GM19238 (cell line): ENCODE measurements around the gene SKI.

Experiments used
- DNase-seq: peaks from one replicate; pipeline ENCODE4 v3.0.0; 2011; ENCODE audit warnings: low spot score; ENCODE audit not compliant: insufficient read length

Gene SKI

GRCh38 chr1:2194319-2194897 lies 33.7 kb upstream of the SKI start, which contains the start of gene FAAP20:
TSS of gene FAAP20 (minus strand) at chr1:2194772. CDS start at chr1:2194749, 23 bp downstream.
- peak; percentile 88 for DNase-seq

DNA sequence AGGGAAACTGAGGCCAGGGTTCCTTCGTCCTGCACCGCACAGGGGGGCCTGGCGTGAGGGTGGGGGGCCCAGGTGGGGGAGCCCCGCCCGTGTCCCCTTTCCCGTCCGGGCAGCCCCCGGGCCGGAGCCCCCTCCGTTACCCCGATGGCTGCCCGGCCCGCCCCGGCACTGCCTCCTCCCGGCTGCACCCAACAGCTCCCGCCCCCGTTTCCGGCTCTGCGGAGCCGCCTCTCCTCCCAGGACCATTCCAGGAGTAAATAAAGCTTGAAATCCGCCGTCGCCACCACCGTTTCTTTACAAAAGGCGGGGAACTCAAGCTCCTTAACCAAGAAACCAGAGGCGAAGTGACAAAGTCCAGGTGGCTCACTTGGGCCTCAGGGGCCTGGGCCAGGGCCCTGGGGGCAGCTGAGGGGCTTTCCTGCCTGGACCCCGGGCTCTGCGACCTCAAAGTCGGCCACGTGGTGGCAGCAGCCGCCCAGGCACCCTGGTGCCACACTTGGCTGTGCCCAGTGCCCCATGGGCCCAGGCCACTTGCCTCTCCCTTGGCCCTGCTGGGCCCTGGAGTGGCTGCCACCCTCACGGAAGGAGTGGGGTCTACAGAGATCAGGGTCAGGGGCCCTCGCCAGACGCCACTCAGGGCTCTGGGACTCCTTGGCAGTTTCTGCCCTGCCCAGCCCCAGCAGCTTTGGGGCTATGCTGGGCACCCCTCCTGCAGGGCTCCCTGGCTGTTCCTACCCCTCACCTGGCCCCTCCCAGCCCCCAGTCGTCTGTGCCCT lies 33.0 kb upstream of the SKI start:
- peak; percentile 96 for DNase-seq

DNA sequence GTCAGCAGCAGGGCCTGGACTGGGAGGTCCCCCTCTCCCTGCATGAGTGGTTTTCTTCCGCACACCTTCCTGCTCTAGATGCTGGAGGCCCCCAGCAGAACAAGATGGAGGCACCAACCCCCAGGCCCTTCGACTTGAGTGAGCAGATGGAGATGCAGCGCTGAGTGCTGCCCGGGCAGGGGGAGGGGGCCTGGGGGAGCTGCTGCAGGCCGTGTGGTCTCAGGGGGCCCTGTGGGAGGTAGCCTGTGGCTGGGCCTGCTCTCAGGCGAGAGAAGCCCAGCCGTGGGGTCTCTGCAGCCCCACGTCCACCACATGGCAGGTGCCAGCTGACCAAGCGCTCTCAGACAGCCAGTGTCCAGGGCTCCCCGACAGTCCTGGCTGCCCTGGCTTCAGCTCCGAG lies 32.3 kb upstream of the SKI start:
- DNase-seq, result no peak

GRCh38 chr1:2196901-2197638 lies 31.0 kb upstream of the SKI start:
- DNase-seq, result no peak

DNA sequence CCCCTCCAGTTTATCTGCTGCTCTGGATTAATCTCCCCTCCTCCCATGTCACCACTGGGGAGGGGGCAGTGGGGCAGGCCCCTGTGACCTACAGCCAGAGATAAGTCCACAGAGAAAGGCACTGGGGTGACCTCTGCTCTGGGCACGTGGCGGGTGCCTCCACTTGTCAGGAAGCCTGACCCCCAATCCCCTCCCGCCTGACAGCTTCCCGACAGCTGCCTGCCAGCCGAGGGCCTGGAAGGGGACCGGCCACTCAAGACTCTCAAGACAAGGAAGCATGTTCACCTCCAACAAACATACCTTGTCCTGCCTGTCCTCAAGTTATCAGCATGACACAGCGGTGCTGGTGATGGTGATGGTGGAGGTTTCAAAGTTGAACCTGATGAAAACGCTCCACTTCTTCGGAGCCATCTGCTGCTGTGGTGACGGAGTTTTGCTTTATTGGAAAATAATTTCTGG lies 30.4 kb upstream of the SKI start:
- no peak for DNase-seq

DNA sequence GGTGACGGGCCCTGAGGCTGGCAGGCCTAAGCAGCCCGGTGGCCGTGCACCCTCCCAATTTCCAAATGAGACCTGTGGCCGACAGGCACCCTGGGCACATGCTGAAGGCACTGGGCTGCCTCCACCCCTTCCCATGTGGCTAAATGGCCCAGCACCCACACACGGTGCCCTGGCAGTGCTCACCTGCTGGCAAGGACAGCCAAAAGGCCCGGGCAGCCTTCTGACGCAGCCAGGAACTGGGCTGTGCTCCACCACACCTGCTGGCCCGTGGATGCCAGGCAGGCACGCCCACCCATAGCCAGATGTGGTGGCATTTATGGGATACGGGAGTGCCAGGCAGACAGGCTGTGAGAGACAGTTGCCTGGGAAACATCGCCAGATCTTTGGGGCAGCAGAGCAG lies 29.5 kb upstream of the SKI start:
- no peak for DNase-seq

DNA sequence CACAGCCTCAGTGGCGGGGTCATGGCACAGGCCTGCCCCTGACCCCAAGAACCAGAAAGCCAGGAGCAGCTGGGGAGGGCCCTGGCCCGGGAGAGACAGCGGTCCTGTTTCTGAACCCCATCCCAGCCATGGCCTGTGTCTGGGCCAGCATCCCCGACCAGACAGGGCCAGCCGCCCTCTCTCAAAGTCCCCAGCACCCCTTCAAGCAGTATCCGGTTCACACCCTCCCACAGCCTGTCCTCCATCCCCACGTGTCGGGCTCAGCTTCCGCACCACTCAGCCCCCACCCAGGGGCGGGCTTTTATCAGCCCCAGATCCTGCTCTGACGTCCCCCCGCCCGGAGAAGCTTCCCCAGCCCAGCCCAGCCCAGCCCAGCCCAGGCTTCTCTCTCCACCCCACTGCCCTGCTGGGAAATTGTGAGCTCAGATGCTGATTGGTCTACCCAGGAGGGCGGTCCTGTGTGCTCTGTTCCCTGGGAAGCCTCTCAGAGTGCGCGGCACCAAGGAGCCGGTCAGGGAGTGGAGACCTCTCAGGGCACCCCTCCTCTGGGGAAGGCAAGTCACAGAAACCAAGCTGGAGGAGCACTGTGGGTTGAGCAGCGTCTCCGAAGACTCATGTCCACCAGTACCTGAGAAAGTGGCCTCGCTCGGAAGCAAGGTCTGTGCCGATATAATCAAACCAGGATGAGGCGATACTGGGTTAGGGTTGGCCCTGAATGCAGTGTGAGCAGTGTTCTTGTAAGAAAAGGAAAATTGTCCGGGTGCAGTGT lies 28.9 kb upstream of the SKI start:
- peak; percentile 88 for DNase-seq

GRCh38 chr1:2200308-2200943 lies 27.7 kb upstream of the SKI start:
- DNase-seq, result no peak

- DNase-seq, result no peak
Observed at GRCh38 chr1:2201062-2201461, 27.1 kb upstream of the SKI start.

DNA sequence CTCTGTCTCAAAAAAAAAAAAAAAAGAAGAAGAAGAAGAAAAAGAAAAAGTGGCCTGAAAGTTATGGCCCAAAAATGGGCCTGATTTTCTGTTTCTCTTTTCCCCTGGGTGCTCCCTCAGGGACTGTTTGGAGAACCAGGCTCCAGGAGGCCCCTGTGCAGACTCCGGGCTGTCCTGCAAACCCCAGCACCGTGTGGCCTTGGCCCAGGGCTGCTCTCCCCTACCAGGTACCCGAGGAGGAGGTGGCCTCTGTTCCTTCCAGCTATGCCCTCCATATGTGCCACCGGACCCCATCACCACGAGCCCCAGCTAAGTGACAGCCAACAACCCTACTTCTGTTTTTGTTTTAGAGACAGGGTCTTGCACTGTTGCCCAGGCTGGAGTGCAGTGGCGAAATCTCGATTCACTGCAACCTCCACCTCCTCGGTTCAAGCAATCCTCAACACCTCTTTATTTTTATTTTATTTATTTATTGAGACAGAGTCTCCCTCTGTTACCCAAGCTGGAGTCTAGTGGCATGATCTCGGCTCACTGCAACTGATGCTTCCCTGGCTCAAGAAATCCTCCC lies 26.0 kb upstream of the SKI start:
- DNase-seq, result no peak

DNA sequence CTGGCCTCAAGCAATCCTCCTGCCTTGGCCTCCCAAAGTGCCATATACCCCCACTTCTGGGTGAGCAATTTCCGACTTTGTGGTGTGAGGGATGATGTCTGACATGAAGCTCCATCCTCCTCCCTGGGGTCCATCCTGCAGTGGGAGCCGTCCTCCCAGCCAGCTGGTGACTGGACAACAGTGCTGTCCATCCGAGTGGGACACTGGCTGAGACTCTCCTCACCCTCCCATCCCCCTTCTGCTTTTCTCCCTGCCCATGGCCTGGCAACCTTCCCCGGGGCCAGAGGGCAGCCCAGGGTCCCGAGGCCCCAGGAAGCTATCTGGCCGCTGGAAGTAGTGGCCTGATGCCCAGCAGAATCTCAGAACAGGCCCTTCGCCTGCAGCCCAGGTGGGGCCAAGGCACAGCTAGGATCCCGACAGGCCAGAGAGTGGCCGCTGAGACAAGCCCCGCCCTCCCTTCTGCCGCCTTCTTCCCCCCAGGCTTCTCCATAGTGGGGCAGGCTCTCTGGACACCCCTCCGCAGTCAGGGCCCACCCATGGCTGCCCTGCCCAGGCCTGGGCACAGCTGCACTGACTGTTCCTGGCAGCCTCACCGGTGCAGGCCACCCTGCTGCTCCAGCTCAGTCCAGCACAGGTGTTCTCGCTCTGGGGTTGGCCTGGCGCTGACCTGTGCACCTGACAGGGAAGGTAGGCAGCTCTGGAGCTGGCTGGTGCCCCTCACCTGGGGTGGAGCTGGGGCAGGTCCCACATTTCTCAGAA lies 25.1 kb upstream of the SKI start:
- no peak for DNase-seq

DNA sequence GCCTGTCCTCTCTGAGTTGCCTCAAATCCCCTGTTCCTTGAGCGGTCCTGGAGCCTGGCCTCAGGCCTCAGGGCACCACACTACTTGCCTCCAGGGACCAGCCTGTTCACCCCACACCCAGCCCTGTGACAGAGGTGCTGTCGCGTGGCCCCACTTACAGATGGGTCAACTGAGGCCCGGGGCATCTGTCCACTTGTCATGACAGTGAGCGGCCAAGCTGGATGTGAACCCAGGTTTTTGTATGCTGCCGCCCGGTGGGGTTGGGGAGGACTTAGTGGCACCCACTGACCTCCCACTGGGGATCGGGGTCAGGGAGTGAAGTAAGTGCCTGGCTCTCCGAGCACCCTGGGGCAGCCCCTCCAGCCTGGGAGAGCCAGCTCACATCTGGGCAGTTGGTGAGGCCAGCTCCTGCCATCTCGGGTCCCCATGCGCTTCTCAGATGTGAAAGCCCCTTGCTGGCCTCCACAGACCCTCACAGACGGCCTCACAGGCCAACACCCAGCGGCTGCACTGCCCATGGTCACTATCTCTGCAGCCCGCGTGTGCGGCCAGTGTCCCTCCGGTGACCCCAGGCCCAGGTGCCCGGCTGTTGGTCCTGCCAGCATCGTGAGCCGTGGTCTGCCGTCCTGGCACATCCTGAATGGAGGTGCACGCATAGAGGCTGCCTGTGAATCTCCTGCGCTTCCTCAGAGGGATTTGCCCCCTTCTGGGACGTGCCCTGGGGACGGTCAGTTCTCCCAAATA lies 24.3 kb upstream of the SKI start:
- no peak for DNase-seq

- DNase-seq, result peak; percentile 95
Observed at GRCh38 chr1:2204415-2205190, 23.5 kb upstream of the SKI start.

DNA sequence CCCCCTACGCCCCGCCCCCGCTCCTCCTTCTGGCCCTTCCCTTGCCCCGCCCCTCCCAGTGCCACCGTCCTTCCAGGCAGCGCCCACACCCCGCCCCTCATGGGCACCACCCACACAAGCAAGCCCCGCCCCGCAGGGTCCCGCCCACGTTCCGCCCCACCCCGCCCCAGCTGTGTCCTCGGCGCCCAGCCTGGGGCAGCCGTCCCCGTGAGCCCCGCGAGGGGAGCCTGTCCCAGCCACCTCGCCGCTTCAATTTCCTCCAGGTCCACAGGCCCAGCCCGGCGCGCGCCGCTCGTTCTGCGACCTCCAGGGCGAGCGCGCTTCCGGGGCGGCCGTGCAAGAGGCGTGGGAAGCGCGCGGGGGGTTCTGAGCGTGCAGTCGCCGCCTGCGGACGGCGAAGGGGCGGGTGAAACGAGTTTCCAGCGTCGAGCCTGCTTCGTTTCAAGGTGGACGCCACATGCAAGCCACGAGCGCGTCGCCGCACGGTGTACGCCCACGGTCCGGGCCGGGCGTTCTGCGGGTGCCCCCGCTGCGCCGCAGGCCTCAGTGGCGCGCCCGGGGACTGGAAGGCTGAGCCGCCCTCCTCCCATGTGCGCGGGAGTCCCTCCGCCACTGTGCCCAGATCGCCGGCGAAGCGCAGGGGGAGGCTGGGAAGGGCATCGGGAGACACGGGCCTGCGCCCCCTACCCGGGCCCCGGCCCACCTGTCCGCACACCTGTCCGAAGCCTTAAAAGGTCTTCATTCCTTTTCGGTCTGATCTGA lies 22.7 kb upstream of the SKI start:
- no peak for DNase-seq

GRCh38 chr1:2206813-2207487 lies 21.2 kb upstream of the SKI start:
- DNase-seq, result no peak

- no peak for DNase-seq
Observed at GRCh38 chr1:2208309-2209239, 19.5 kb upstream of the SKI start.
